H9 (cell line): Measurements from ENCODE around the gene TSHZ1. TPM values are rescaled to one million over a fixed set of nuclear protein-coding genes. Genes with fewer than 3 reads are reported as not detected.

Experiments
- DNase-seq: peaks from one replicate; pipeline ENCODE4 v3.0.0-alpha.2; 2017
- H2AFZ ChIP-seq: one replicate; pipeline ENCODE4 v1.6.1; 2013; ENCODE audit warnings: mild to moderate bottlenecking, low read length, control low read depth, moderate library complexity
- H2AK5ac ChIP-seq: 2 replicates; pipeline ENCODE4 v1.6.1; 2013; ENCODE audit warnings: low read length, control low read depth, mixed read lengths; ENCODE audit not compliant: insufficient read length
- H2BK120ac ChIP-seq: one replicate; pipeline ENCODE4 v1.6.1; 2013; ENCODE audit warnings: low read depth, mild to moderate bottlenecking, low read length, control low read depth, inconsistent platforms; ENCODE audit not compliant: poor library complexity, severe bottlenecking
- H2BK12ac ChIP-seq: 2 replicates; pipeline ENCODE4 v1.6.1; 2013; ENCODE audit warnings: low read length, control low read depth, mixed read lengths, low read depth; ENCODE audit not compliant: insufficient read length
- H2BK15ac ChIP-seq: 2 replicates; pipeline ENCODE4 v1.6.1; 2013; ENCODE audit warnings: low read depth, low read length, control low read depth
- H2BK20ac ChIP-seq: one replicate; pipeline ENCODE4 v1.6.1; 2013; ENCODE audit warnings: low read depth, mild to moderate bottlenecking, low read length, control low read depth, inconsistent platforms; ENCODE audit not compliant: poor library complexity, severe bottlenecking
- H2BK5ac ChIP-seq: 2 replicates; pipeline ENCODE4 v1.6.1; 2013; ENCODE audit warnings: low read length, control low read depth, mixed read lengths; ENCODE audit not compliant: insufficient read length
- H3K14ac ChIP-seq: 2 replicates; pipeline ENCODE4 v1.6.1; 2013; ENCODE audit warnings: low read length, control low read depth; ENCODE audit not compliant: insufficient read depth
- H3K18ac ChIP-seq: 2 replicates; pipeline ENCODE4 v1.6.1; 2013; ENCODE audit warnings: low read depth, mild to moderate bottlenecking, mixed read lengths, low read length, control low read depth; ENCODE audit not compliant: insufficient read length
- H3K23ac ChIP-seq: 2 replicates; pipeline ENCODE4 v1.6.1; 2013; ENCODE audit warnings: low read length, control low read depth, mixed read lengths, low read depth; ENCODE audit not compliant: insufficient read length
- H3K23me2 ChIP-seq: 2 replicates; pipeline ENCODE4 v1.6.1; 2013; ENCODE audit warnings: low read depth, mild to moderate bottlenecking, mixed read lengths, low read length, control low read depth; ENCODE audit not compliant: insufficient read length, poor library complexity, severe bottlenecking
- H3K27ac ChIP-seq: 2 replicates; pipeline ENCODE4 v1.5.1; 2013; ENCODE audit warnings: low read length, control low read depth, mixed read lengths, low read depth; ENCODE audit not compliant: insufficient read length
- H3K27me3 ChIP-seq: 2 replicates; pipeline ENCODE4 v1.6.1; 2013; ENCODE audit warnings: low read length, control low read depth, inconsistent platforms; ENCODE audit not compliant: insufficient read depth
- H3K4ac ChIP-seq: 2 replicates; pipeline ENCODE4 v1.6.1; 2013; ENCODE audit warnings: low read depth, mild to moderate bottlenecking, control low read depth, inconsistent platforms, low read length, moderate library complexity
- H3K4me1 ChIP-seq: 2 replicates; pipeline ENCODE4 v1.6.1; 2013; ENCODE audit warnings: low read length, control low read depth, inconsistent platforms; ENCODE audit not compliant: insufficient read depth
- H3K4me2 ChIP-seq: 2 replicates; pipeline ENCODE4 v1.6.1; 2013; ENCODE audit warnings: low read length, control low read depth, mixed read lengths; ENCODE audit not compliant: insufficient read length, insufficient read depth
- H3K56ac ChIP-seq: 2 replicates; pipeline ENCODE4 v1.6.1; 2013; ENCODE audit warnings: low read depth, mild to moderate bottlenecking, mixed read lengths, low read length, control low read depth; ENCODE audit not compliant: insufficient read length
- H3K79me1 ChIP-seq: 2 replicates; pipeline ENCODE4 v1.6.1; 2013; ENCODE audit warnings: low read depth, mild to moderate bottlenecking, moderate library complexity, low read length, control low read depth, inconsistent platforms; ENCODE audit not compliant: insufficient read depth, poor library complexity, severe bottlenecking
- H3K79me2 ChIP-seq: 2 replicates; pipeline ENCODE4 v1.6.1; 2013; ENCODE audit warnings: low read length, control low read depth, inconsistent platforms; ENCODE audit not compliant: insufficient read depth
- H3K9ac ChIP-seq: 2 replicates; pipeline ENCODE4 v1.6.1; 2013; ENCODE audit warnings: low read length, control low read depth, mixed read lengths; ENCODE audit not compliant: insufficient read length; ENCODE audit errors: extremely low read depth
- H3K9me3 ChIP-seq: one replicate; pipeline ENCODE4 v1.6.1; 2013; ENCODE audit warnings: low read depth, low read length, inconsistent platforms; ENCODE audit not compliant: control insufficient read depth
- H3T11ph ChIP-seq: one replicate; pipeline ENCODE4 v1.6.1; 2013; ENCODE audit warnings: mild to moderate bottlenecking, low read length, control low read depth, inconsistent platforms
- H4K20me1 ChIP-seq: one replicate; pipeline ENCODE4 v1.6.1; 2013; ENCODE audit not compliant: control insufficient read depth, insufficient read length, insufficient read depth
- H4K5ac ChIP-seq: 2 replicates; pipeline ENCODE4 v1.6.1; 2013; ENCODE audit warnings: low read depth, mild to moderate bottlenecking, mixed read lengths, low read length, control low read depth; ENCODE audit not compliant: insufficient read length
- H4K8ac ChIP-seq: replicated peaks from 2 replicates; pipeline ENCODE4 v1.6.1; 2013; ENCODE audit warnings: low read length, control low read depth, mixed read lengths, low read depth; ENCODE audit not compliant: insufficient read length
- H4K91ac ChIP-seq: 2 replicates; pipeline ENCODE4 v1.6.1; 2013; ENCODE audit warnings: low read depth, mild to moderate bottlenecking, moderate library complexity, mixed read lengths, low read length, control low read depth; ENCODE audit not compliant: insufficient read length
- H3K27ac Mint-ChIP-seq, 3 experiments: 2 replicates in 2 of 3; 3 replicates in 1 of 3; pipeline ENCODE4 v1.8.0; 2020 to 2021; ENCODE audit warnings: mixed read lengths in 3 of 3, mild to moderate bottlenecking in 1 of 3, moderate library complexity in 1 of 3
- H3K27me3 Mint-ChIP-seq: 2 replicates; pipeline ENCODE4 v1.8.0; 2021; ENCODE audit warnings: low read depth, mild to moderate bottlenecking, moderate library complexity, mixed read lengths
- H3K36me3 Mint-ChIP-seq, 3 experiments: 2 replicates in 2 of 3; 3 replicates in 1 of 3; pipeline ENCODE4 v1.8.0; 2020 to 2021; ENCODE audit warnings: low read depth in 3 of 3, mixed read lengths in 3 of 3; ENCODE audit not compliant: insufficient read depth in 1 of 3
- H3K4me1 Mint-ChIP-seq, 2 experiments: 2 replicates each; pipeline ENCODE4 v1.8.0; 2020; ENCODE audit warnings: mixed read lengths in 2 of 2
- H3K4me3 Mint-ChIP-seq, 2 experiments: 2 replicates in 1 of 2; 3 replicates in 1 of 2; pipeline ENCODE4 v1.8.0; 2020 to 2021; ENCODE audit warnings: mild to moderate bottlenecking in 2 of 2, mixed read lengths in 2 of 2, moderate library complexity in 1 of 2
- H3K9me3 Mint-ChIP-seq, 2 experiments: 2 replicates in 1 of 2; 3 replicates in 1 of 2; pipeline ENCODE4 v1.8.0; 2020; ENCODE audit warnings: mild to moderate bottlenecking in 2 of 2, mixed read lengths in 2 of 2, moderate library complexity in 1 of 2
- CTCF ChIP-seq: fragments of 200-600 bp; sonication (generic); conservative IDR thresholded peaks from 3 replicates; pipeline ENCODE4 v1.8.0; 2021; ENCODE audit warnings: antibody characterized with exemption, mild to moderate bottlenecking
- WGBS: extraction: QIAGEN DNeasy Blood & Tissue Kit; methylation state at CpG from one replicate; pipeline ENCODE4 v1.1.7; 2013; ENCODE audit warnings: missing lambda C conversion rate, low lambda C conversion rate, mixed read lengths; ENCODE audit not compliant: insufficient read length; ENCODE audit errors: extremely low coverage; 5-methylcytosine and 5-hydroxymethylcytosine counted together
- total RNA-seq: library from RNA; stranded (reverse); gene quantifications from 2 replicates; pipeline ENCODE4 v1.2.1, GENCODE V29; 2021

The TSHZ1 gene
- total RNA-seq, 1 experiment from 2014 or later: 0.15 TPM

DNA sequence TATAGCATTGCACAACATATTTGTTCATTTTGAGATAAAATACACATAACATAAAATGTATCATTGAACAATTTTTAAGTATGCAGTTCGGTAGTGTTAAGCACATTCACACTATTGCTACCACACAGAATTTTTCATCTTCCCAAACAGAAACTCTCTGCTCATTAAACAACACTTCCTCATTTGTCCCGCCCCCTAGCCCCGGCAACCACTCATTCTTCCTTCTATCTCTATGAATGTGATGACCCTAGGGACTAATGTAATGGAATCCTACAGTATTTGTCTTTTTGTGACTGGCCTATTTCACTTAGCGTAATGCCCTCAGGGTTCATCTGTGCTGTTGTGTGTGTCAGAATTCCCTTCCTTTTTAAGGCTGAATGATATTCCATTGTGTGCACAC lies 95.4 kb downstream of the TSHZ1 start:
- no peak overlapping the region for H3K23ac ChIP-seq
- no peaks in the 10 kb centered on the region for H3K79me2 ChIP-seq
- no peaks in the 10 kb centered on the region for H3K23me2 ChIP-seq
- H3K4me1 Mint-ChIP-seq: no peaks in the 10 kb centered on the region
- no peaks in the 10 kb centered on the region; a peak in 1 of 7 replicates for H3K36me3 Mint-ChIP-seq
- H3K4ac ChIP-seq: no peak overlapping the region
- H3T11ph ChIP-seq: no peak overlapping the region
- no peak overlapping the region for H4K91ac ChIP-seq
- no peaks in the 10 kb centered on the region for H3K79me1 ChIP-seq
- no peak overlapping the region for H3K14ac ChIP-seq
- no peak overlapping the region for H4K8ac ChIP-seq
- no peak overlapping the region for H3K9ac ChIP-seq
- no peak for DNase-seq
- H3K9me3 ChIP-seq: no peaks in the 10 kb centered on the region
- H4K20me1 ChIP-seq: no peaks in the 10 kb centered on the region
- H3K27ac ChIP-seq: no peak overlapping the region
- H3K27me3 Mint-ChIP-seq: no peaks in the 10 kb centered on the region
- no peak overlapping the region for H3K27ac Mint-ChIP-seq
- peaks cover 9 to 14% of the 10 kb centered on the region in 2 experiments for H3K9me3 Mint-ChIP-seq
- no peak overlapping the region for H4K5ac ChIP-seq
- H3K27me3 ChIP-seq: no peaks in the 10 kb centered on the region
- no peak overlapping the region for H3K56ac ChIP-seq
- H2AFZ ChIP-seq: no peak overlapping the region
- no peak overlapping the region for H3K4me3 Mint-ChIP-seq
- no peak for TF ChIP-seq CTCF
- H2BK15ac ChIP-seq: no peak overlapping the region
- no peak overlapping the region for H2BK20ac ChIP-seq
- H3K18ac ChIP-seq: no peak overlapping the region
- no peak overlapping the region for H2BK5ac ChIP-seq
- H2AK5ac ChIP-seq: no peak overlapping the region
- H2BK12ac ChIP-seq: no peak overlapping the region
- no peak overlapping the region for H2BK120ac ChIP-seq
- WGBS: no CpG with 5 or more reads among the region's 4 CpGs
- H3K4me1 ChIP-seq: no peaks in the 10 kb centered on the region
- no peak overlapping the region for H3K4me2 ChIP-seq
